HFFc6 (cell line): ENCODE data around the gene SCN1B. TPM values are rescaled to one million over a fixed set of nuclear protein-coding genes. Genes with fewer than 3 reads are reported as not detected.

Source experiments
- DNase-seq: peaks from one replicate; pipeline ENCODE4 v3.0.0-alpha.2; 2018
- H3K27ac Mint-ChIP-seq: 2 replicates; pipeline ENCODE4 v1.8.0; 2020; ENCODE audit warnings: mild to moderate bottlenecking, mixed read lengths
- H3K27me3 Mint-ChIP-seq: 2 replicates; pipeline ENCODE4 v1.8.0; 2021; ENCODE audit warnings: mild to moderate bottlenecking, moderate library complexity, mixed read lengths; ENCODE audit not compliant: insufficient read depth
- H3K36me3 Mint-ChIP-seq: 2 replicates; pipeline ENCODE4 v1.8.0; 2021; ENCODE audit warnings: low read depth, mixed read lengths
- H3K4me1 Mint-ChIP-seq: 2 replicates; pipeline ENCODE4 v1.8.0; 2020; ENCODE audit warnings: low read depth, mixed read lengths
- H3K4me3 Mint-ChIP-seq: 2 replicates; pipeline ENCODE4 v1.8.0; 2020; ENCODE audit warnings: mild to moderate bottlenecking, moderate library complexity, mixed read lengths
- H3K9me3 Mint-ChIP-seq: 2 replicates; pipeline ENCODE4 v1.8.0; 2020; ENCODE audit warnings: mild to moderate bottlenecking, mixed read lengths
- CTCF ChIP-seq: fragments of 200-600 bp; sonication (generic); IDR thresholded peaks from 2 replicates; pipeline ENCODE4 v1.5.0; 2021; ENCODE audit warnings: antibody characterized with exemption, mild to moderate bottlenecking
- total RNA-seq, 6 experiments: library from RNA; stranded (reverse); fragmentation: NEBNext Ultra II Directional; extraction: Animal tissue kit (Norgen Biotek cat#: 25700); gene quantifications; 2 replicates in 1 of 6; 3 replicates in 5 of 6; pipeline ENCODE4 v1.2.3, GENCODE V29; 2021

Gene SCN1B
- total RNA-seq, 6 experiments from 2014 or later = 6.8 to 14.2 (median 12.6) TPM

- peaks cover 1% of the 10 kb centered on the region; the same call in 1 of the 2 replicates for H3K27me3 Mint-ChIP-seq
- DNase-seq = no peak
- no peaks in the 10 kb centered on the region for H3K9me3 Mint-ChIP-seq
- H3K4me1 Mint-ChIP-seq = peaks cover 17% of the 10 kb centered on the region
- no peak overlapping the region for H3K4me3 Mint-ChIP-seq
- TF ChIP-seq CTCF = no peak
- no peak overlapping the region for H3K27ac Mint-ChIP-seq
- H3K36me3 Mint-ChIP-seq = peaks cover 4% of the 10 kb centered on the region; the same call in 1 of the 2 replicates
Observed at GRCh38 chr19:35009424-35010415, 20.6 kb upstream of the SCN1B start.

GRCh38 chr19:35011091-35011689 lies 19.1 kb upstream of the SCN1B start:
- no peak for TF ChIP-seq CTCF
- no peaks in the 10 kb centered on the region for H3K9me3 Mint-ChIP-seq
- DNase-seq = no peak
- no peak overlapping the region for H3K27ac Mint-ChIP-seq
- H3K36me3 Mint-ChIP-seq = peaks cover 12% of the 10 kb centered on the region; the same call in 1 of the 2 replicates
- peaks cover 1% of the 10 kb centered on the region; the same call in 1 of the 2 replicates for H3K27me3 Mint-ChIP-seq
- peaks cover 10% of the 10 kb centered on the region for H3K4me1 Mint-ChIP-seq
- H3K4me3 Mint-ChIP-seq = no peak overlapping the region

GRCh38 chr19:35011737-35012682 lies 18.3 kb upstream of the SCN1B start:
- DNase-seq = no peak
- no peak overlapping the region for H3K27ac Mint-ChIP-seq
- peaks cover 1% of the 10 kb centered on the region for H3K4me1 Mint-ChIP-seq
- TF ChIP-seq CTCF = no peak
- H3K4me3 Mint-ChIP-seq = no peak overlapping the region
- H3K27me3 Mint-ChIP-seq = peaks cover 3% of the 10 kb centered on the region
- H3K36me3 Mint-ChIP-seq = peaks cover 12% of the 10 kb centered on the region; the same call in 1 of the 2 replicates
- H3K9me3 Mint-ChIP-seq = no peaks in the 10 kb centered on the region

- peak; percentile 94 for TF ChIP-seq CTCF
- Mint-ChIP-seq H3K27me3 (peaks cover 4% of the 10 kb centered on the region), H3K4me3 (no peak overlapping the region), H3K9me3 (no peaks in the 10 kb centered on the region), H3K4me1 (no peaks in the 10 kb centered on the region), H3K27ac (no peak overlapping the region), H3K36me3 (peaks cover 15% of the 10 kb centered on the region)
- DNase-seq = peak; percentile 16
Observed at GRCh38 chr19:35013041-35013819, 17.0 kb upstream of the SCN1B start.
